Measurements from ENCODE around the gene SRRM3.

DNA sequence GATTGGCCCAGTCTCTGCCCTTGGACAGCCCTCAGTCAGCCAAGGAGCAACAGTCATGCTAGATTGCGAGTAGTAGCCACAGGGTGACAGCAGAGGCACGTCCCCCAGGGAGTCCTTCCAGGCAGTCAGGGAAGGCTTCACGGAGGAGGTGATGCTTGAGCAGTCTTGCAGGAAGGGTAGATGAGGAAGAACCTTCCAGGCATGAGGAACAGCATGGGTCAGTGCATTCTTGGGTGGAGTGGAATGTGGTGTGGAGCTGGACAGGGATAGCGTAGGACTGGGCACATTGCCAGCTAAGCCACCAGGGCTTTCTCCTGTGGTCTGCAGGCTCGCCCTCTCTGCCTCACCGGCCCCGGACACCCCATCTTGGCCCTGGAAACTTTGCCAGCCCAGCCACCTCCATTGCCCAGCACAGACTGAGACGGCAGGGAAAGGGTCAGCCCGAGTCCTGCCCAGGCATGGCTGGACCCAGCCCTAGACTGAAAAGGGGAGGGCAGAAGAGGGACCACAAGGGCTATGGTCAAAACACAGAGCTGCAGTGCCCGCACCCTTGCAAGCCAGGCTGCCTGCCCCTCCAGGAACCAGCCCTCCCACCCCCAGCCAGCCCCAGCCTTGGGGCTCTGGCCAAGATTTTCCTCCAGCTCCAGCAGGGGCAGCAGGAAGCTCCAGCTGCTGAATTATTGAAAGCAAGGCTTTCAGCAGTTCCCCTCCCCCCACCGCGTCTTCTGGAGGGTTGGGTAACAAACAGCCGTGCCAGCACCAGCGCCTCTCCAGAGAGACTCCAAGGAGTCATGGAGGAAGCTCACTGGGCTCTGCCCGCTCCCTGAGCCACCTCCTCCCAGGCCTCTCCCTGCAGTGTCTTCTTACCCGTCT, 18.7 kb downstream of the SRRM3 start:
- TF ChIP-seq, protein P1, sequence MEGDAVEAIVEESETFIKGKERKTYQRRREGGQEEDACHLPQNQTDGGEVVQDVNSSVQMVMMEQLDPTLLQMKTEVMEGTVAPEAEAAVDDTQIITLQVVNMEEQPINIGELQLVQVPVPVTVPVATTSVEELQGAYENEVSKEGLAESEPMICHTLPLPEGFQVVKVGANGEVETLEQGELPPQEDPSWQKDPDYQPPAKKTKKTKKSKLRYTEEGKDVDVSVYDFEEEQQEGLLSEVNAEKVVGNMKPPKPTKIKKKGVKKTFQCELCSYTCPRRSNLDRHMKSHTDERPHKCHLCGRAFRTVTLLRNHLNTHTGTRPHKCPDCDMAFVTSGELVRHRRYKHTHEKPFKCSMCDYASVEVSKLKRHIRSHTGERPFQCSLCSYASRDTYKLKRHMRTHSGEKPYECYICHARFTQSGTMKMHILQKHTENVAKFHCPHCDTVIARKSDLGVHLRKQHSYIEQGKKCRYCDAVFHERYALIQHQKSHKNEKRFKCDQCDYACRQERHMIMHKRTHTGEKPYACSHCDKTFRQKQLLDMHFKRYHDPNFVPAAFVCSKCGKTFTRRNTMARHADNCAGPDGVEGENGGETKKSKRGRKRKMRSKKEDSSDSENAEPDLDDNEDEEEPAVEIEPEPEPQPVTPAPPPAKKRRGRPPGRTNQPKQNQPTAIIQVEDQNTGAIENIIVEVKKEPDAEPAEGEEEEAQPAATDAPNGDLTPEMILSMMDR (IDR thresholded peaks at IDR 0.05; ENCODE audit: low read length), result no peak
- no peak for TF ChIP-seq EZH2 (IDR thresholded peaks at IDR 0.05; ENCODE audit: borderline replicate concordance, low read length)

Data from OCI-LY1 (cell line).